ENCODE measurements around the gene MAML3.

The MAML3 gene

GRCh38 chr4:140069066-140069465 is 84.9 kb downstream of the MAML3 start:
- FAIRE-seq, result no peak

GRCh38 chr4:140068271-140068670 is 85.7 kb downstream of the MAML3 start:
- no peak for FAIRE-seq

GRCh38 chr4:140066031-140066930 is 87.7 kb downstream of the MAML3 start:
- FAIRE-seq, result no peak

- FAIRE-seq, result no peak
Measured at GRCh38 chr4:140065393-140065792, 88.6 kb downstream of the MAML3 start.

- FAIRE-seq, result no peak
Measured at GRCh38 chr4:140061659-140062289, 92.2 kb downstream of the MAML3 start.

GRCh38 chr4:140061194-140061593 is 92.8 kb downstream of the MAML3 start:
- no peak for FAIRE-seq

- FAIRE-seq, result no peak
Measured at GRCh38 chr4:140059159-140059558, 94.8 kb downstream of the MAML3 start.

GRCh38 chr4:140057701-140058100 is 96.3 kb downstream of the MAML3 start:
- no peak for FAIRE-seq

- FAIRE-seq, result no peak
Measured at GRCh38 chr4:140056015-140056414, 98.0 kb downstream of the MAML3 start.

GRCh38 chr4:140054861-140055260 is 99.1 kb downstream of the MAML3 start:
- FAIRE-seq, result no peak

GRCh38 chr4:140053185-140053584 is 100.8 kb downstream of the MAML3 start:
- FAIRE-seq, result no peak

- FAIRE-seq, result no peak
Measured at GRCh38 chr4:140052050-140052449, 101.9 kb downstream of the MAML3 start.

GRCh38 chr4:140049849-140050637 is 103.9 kb downstream of the MAML3 start:
- no peak for FAIRE-seq

GRCh38 chr4:140049024-140049848 is 104.7 kb downstream of the MAML3 start:
- no peak for FAIRE-seq

GRCh38 chr4:140048419-140048995 is 105.5 kb downstream of the MAML3 start:
- FAIRE-seq, result peak; percentile 24

- no peak for FAIRE-seq
Measured at GRCh38 chr4:140047786-140048185, 106.2 kb downstream of the MAML3 start.

- no peak for FAIRE-seq
Measured at GRCh38 chr4:140047017-140047640, 106.9 kb downstream of the MAML3 start.

GRCh38 chr4:140046543-140046942 is 107.4 kb downstream of the MAML3 start:
- FAIRE-seq, result no peak

GRCh38 chr4:140046016-140046415 is 108.0 kb downstream of the MAML3 start:
- FAIRE-seq, result no peak

- FAIRE-seq, result no peak
Measured at GRCh38 chr4:140044337-140044902, 109.6 kb downstream of the MAML3 start.

- no peak for FAIRE-seq
Measured at GRCh38 chr4:140042634-140043033, 111.3 kb downstream of the MAML3 start.
